ENCODE measurements around the gene MXI1.
A peak's percentile ranks its signal among the peaks of the same experiment; 100 is the strongest.
"Not testable (repeated sequence)": the region's sequence is repeated elsewhere in the genome, so short reads cannot be mapped to it uniquely, and the experiment has no call there.

Gene MXI1

DNA sequence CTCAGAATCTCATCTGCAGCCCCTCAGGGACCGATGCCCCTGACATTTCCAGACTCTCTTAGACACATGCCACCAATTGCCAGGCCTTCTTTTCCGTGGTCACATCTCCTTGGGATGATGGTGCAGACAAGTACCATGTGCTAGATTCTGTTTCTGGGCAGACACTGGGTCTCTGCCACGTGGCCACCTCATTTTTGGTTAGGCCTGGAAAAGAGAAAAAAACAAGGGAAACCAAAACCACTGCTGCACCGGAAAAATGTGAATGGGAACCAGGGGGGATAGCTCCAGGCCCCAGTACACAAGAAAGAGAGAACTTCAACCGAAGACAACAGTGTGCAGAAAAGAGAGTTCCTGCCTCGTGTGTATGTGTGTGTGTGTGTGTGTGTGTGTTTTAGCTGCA is 23.0 kb upstream of the MXI1 start:
- no peak for DNase-seq

DNA sequence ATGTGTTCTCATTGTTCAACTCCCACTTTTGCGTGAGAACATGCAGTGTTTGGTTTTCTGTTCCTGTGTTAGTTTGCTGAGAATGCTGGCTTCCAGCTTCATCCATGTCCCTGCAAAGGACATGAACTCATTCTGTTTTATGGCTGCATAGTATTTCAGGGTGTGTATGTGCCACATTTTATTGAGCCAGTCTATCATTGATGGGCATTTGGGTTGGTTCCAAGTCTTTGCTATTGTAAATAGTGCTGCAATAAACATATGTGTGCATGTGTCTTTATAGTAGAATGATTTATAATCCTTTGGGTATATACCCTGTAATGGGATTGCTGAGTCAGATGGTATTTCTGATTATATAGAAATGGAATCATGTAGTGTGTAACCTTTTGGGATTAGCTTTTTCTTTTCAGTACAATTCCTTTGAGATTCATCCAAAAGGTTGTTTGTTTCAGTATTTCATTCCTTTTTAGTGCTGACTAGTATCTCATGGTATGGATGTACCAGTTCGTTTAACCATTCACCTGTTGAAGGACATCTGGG is 21.7 kb upstream of the MXI1 start:
- not testable (repeated sequence) for DNase-seq

DNA sequence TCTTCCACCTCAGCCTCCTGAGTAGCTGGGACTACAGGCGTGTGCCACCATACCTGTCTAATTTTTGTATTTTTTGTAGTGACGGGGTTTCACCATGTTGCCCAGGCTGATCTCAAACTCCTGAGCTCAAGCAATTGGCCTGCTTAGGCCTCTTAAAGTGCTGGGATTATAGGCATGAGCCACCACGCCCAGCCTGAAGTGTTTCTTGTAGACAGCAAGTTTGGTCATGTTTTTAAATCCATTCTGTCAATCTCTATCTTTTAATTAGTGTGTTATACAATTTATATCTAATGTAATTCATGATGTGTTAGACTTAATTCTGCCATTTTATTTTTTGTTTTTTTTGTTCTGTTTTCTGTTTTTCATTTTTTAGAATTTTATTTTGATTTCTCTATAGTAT is 17.2 kb upstream of the MXI1 start:
- DNase-seq: no peak

DNA sequence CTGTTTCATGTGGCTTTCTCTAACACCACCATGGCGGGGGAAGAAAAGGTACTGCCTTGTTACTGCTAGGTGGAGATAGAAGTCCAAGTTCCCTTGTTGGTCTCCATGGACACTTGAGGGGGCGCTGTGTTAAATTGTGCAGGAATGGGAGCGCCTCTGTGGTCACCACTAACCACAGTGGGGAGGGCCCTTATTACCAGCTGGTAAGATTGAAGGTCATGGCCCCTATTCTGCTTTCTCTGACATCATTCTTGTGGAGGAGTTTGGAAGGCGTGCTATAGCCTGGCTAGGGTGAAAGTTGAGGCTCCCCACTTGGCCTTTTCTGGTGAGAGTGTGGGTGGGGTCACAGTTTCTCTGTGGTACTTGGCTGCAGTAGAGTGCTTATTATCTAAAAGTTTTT is 14.9 kb upstream of the MXI1 start:
- DNase-seq: no peak

DNA sequence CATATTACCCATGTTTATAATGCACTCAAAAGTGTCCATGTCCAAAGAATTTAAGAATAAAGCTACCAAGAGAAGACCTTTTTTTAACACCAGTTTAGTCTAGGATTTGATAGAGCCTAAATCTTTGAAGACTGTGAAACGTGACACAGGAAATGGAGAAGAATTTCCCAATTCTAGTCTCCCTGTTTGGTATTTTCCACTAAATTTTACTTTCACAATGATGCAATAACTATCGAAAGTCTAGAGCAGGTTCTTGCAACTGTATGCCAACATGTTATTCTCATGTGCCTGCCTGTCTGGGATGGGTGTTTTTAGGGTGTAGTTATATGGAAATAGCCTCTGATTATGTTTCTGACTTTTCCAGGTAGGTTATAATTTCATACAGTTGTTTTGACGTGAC is 6.9 kb upstream of the MXI1 start:
- DNase-seq: no peak

DNA sequence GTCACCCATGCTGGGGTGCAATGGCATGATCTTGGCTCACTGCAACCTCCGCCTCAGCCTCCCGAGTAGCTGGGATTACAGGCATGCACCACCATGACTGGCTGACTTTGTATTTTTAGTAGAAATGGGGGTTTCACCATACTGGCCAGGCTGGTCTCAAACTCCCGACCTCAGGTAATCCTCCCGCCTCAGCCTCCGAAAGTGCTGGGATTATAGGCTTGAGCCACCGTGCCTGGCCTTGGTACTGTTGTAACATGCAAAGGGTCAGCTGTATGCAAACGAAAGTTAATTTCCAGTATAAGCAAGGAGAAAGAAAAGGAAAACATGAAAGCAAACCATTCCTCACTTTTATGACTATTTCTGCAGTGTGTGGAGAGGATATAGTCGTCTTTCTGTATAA is 6.4 kb upstream of the MXI1 start:
- DNase-seq: not testable (repeated sequence)

DNA sequence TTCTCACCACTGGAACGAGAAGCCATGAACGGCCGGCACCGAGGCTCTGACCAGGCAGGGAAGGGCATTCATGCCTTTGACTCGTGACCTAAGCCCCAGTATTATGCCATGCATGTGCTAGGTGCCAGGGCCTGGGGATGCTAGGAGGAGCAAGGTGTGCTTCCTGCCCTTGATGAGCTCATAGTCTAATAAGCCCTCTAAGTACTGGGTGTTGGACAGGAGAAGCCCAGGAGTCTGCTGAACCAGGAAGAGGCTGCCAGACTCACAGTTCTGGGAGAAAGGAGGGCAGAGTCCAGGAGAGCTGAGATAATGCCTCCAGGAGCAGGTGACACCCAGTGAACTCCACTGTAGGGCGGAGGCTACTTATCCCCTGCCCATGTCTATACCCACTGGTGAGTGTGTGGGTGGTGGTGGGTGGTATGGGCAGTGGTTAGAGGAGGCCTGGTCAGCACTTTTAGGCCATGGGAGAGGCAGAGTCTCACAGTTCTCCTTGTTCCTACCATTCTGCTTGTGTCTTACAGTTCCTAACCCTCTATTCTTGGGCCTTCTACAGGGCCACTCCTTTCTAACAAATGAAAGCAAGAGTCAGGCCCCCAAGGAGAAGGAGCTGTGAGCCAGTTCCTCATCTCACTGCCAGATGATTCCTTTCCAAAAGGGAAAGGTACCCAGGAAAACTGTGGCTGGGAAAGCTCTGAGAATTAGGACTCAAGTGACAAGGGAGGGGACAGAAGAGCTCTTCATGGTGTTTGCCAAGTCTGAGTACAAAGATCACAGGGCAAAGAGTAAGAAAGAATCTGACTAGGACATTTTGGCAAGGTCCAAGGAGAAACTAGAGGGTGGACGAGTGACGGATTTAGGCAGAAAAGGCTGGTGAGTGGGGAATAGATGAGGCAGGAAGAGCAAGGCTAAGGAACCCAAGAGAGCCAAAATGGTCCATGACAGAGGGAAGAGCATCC is 3.6 kb upstream of the MXI1 start:
- DNase-seq: no peak

DNA sequence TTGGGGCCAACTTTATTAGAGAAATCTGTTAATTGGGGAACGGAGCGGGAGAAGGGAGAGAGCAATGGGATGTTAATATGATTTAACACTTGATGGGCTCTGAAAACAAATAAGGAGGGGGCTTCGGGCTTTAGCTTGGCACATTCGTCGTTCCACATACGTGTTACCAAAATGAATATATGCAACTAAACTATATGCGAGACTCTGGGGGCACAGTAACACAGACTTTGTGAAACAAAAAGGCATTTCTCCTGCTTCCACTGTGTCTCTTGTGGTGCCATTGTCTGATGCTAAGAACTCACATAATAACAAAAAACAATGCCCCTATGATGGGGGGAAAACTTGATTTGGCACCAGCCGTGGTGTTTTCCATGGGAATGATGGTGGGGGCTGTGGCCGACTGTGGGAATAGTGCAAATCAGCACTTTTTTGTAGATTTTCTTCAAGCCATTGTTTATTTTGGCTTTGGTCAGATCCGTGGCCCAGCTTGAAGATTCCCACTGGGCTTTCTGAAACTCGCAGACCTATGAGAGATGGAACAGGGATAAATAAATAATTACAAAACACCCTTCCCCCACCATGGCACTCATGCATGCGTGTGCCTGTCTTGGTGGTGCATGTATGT is 2.2 kb upstream of the MXI1 start:
- DNase-seq: no peak

DNA sequence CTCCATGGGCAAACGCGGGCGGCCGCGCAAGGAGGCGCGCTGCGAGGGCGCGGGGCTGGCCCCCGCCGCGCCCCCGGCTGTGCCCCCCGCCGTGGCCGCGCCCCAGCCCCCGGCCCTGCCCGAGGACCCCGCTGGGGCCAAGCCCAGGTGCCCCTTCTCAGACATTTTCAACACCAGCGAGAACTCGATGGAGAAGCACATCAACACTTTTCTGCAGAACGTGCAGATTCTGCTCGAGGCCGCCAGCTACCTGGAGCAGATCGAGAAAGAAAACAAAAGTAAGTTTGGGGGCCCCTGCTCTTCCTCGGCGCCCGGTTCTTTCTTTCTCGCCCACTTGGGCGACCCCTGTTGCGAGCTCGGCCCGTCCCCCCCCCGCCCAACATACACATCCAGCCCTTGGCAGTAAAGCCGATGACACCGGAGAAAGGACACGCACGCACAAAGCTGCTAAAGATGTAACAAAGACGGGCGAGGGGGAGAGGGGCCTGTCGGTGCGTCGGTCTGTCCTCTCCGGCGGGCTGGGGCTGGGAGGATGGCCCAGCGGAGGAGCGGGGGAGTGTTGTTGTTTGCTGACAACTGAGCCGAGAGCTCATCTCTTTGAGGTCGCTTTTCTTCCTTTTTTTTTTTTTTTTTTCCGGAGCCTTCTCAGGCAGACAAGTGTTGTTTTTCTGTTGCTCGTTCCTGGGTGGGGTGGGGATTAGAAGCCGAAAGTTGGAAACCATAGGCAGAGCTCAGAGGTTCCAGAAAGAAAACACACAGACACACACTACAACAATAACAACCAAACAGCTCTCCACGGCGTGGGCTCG is 604 bp downstream of the MXI1 start:
- peak; percentile 40 for DNase-seq

DNA sequence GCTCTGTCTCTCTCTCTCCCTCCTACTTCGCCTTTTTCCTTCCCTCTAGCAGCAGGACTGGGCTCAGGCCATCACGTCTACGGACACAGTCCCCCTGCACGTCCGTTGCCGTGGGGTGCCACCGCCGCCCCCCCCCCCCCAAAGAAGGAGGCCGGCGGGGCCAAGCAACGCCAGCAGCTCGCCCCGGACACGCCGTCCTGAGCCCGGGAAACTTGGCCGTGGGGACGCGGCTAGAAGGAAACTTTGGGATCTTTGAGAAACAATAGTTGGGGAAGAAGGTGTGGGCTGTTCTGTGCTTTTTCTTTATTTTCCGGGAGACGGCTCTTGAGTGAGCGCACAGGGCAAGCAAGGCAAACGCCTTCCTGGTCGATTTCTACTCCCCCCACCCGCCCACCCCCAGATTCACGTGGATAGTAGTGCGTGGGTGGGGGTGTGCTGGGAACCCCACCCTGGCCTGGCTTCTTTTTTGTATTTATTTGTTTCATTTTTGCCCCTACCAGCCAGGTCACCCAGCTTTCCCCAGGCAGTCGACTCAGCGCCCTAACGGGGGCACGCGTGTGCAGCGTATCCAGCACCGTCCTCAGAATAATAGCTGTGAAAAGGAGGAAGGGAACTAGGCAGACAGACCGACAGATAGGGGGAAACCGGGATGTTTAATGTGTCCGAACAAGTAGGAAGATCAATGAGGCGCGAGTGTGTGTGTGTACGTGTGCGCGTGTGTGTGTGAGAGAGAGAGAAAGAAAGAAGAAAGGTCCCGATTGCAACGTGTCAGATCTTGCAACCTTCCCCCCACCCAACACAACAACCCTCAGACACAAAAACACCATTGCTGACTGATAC is 1.4 kb downstream of the MXI1 start:
- peak; percentile 25 for DNase-seq

DNA sequence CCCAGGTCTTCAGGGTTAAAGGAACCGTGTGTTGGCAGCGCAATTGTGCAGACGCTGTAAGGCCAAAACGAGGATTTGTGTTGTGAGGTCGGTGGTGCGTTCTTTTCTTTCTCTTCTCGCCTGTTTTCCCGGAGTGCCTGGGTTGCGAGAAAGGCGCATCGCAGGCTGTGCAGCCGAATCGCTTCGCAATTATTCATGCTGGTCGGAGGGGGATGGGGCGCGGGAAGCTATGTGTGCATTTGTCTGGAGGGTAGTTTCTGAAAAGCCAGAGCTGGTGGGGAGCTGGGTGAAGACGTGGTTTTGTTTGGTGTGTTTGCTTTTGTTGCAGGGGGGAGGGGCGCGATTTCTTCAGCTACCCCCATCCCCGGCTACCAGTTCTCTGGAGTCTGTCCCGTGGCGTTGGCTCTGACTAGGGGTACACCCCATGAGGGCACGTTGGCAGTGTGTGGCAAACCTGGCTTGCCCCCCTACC is 2.1 kb downstream of the MXI1 start:
- DNase-seq: no peak

DNA sequence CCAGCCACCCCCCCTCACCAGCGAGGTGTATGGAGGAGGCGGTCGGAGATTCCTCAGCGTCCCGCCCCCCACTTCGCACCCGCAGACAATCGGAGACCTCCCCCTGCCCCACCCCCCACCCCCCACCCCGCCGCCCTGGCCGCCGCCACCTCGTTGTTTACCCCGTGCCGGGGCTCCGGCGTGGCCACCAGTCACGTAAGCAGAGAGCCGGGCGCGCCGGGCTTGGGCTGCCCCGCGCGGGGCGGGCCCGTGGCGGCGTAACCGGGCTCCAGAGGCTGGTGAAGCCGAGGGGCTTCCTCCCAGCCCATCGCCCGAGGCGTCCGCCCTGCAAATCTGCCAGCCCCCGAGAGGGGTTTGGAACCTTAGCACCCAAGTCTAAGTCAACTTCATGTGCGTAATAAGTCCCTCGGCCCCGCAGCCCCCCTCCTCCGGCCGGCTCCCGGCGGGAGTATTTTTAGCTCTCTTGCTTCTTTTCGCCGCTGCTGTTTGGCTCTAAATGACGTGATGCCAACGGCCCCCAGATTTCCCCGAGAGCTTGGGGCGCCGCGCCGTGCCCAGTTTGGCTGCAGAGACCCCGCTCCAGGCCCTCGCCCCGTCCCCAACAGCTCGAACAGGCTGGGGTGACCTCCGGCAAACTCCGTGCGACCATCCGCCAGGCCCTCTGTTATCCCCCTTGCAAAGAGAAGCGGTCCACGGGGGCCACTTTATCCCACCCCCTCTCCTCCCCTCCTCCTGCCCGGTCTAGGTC is 2.7 kb downstream of the MXI1 start:
- DNase-seq: peak; percentile 57

DNA sequence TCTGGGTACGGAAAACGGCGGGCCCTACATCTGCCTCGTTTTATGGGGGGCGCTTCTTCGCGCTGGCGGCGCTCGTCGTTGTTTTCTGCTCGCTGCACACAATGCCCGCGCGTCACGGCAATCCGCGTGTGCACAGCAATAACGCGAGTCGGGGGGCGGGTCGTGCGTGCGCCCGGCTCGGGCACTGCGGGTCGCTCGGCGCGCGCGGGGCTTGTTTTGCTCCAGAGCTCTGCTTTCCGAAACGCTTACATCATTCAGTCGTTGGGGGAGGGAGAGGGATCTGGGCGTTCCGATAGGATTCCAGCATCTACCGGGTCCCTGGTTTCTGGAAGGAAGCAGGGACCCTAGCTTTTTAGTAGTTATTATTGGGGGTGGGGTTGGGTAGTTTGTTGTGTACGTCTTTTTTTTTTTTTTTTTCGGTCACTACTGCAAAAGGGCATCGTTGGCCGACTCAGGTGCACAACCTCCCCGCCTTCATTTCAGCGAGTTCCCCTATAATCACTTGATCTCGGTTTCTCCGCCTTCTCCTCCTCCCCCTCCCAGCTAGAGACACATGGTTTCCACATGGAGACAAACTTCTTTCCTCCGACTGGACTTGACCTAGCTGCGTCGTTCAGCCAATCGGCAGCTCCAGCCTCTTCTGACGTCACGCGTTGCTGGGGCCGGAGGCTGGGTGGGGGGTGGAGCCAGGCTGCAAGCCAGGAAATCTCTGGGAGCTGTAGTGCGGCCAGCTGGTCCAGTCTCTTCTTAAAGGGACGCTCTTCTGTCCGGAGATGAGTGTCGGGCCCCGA is 3.5 kb downstream of the MXI1 start:
- DNase-seq: peak; percentile 85

DNA sequence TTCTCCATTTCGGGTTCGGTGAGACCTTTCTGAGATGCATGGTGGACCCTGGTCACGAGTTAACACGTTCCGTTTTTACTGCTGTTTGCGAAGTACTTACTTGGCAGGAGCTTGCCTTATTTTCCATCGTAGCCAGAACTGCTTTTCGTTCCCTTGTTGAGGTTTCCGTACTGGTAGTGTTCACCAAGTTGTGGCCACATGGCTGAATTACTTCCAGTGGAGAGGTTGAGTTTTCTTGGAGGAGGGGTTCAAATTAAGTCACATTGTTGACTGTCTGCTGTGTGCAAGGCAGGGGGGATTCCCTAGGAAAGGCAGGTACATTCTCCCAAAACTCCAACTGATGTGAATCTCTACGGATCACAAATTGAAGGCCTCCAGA is 4.0 kb downstream of the MXI1 start:
- no peak for DNase-seq

DNA sequence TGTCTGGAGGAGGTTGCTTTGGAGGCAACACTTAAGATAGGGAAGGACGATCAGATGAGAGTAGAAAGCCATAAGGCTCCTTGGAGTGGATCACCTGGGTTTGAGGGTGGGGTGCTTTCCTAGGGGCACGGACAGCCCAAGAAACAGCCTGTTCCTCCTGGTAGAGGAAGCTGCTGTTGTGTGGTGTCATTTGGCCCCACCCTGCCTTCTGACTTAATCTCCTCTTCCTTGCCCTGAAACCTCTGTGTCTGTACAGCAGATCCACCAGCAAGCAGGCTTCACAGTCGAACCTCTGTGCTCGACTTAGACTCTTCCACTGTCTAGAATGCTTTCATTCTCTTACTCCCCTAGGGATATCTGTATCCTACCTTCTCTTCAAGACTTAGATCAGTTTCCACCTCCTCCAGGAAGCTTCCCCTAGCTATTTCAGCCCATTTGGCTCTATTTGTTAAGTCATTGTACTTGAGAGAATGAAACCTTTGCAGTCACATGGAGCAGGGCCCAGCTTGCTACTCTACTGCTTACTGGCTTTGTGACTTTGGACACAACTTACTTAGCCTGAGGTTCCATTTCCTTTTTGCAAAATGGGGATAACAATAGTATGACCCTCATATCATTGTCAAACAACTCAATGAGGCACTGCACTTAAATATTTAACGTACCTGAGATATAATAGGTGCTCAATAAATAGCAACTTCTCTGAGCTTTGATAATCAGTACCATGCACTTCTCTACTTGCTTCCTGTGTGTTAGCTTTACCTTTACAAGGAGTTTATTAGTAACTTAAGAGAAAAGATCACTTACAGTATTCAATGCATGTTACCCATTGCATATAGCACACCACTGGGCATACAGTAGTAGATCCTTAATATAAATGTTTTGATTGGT is 5.0 kb downstream of the MXI1 start:
- DNase-seq: peak; percentile 11

DNA sequence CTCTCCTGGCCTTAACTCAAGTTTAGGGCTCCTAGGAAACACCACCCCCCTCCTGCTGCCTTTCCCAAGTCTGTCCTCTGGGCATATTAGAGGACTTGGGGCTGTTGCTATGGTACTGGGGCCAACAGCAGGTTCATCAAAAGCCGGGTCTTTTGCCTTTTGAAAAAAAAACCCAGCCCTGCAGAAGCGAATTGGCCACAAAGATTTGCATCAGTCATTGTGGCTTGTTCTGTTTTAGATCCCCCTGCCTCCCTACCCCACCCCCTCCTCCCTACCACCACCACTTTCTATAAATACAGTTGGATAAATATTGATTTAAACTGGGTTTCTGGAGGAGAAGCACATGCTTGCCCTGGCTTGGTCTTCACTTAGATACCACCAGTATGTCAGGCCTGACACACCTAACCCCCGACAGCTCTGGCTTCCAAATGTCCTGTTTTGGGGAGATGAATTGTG is 7.0 kb downstream of the MXI1 start:
- DNase-seq: no peak

DNA sequence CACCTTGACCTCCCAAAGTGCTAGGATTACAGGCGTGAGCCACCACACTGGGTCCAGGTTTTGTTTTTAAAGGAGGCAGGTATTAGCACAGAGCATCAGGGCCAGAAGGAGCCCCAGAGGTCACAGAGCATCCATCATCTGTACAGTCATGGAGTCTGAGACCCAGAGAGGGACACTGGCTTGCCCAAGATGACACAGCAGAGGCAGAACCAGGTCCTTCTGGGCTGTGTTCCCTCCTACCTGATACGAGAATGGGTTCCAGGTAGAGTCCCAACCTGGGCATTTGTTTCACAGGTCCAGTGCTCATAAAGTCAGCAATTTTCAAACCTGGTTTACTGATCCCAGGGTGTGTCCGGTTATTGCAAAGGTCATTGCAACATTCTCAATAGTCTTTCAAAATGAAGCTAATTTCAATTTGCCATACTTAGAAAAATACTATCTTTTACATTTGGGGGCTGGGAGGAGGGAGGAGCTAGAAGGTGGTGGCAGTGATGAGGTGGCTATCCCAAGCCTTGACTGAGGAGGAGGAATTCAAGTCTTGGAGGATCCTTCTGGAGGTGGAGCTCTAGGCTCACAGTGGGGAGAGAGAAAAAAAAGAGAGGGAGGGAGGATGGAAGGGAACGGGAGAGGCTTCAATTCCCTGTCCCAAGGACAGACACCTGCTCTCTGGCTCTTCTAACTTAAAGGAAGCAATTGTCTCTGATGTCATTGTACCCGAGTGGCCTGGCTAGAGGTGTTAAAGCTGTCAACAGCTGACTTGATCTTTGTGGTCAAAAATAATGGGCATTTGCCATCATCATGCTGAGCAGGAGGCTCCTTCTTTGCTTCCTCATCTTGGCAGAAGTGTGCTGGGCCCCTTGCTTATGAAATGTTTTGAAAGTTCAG is 8.1 kb downstream of the MXI1 start:
- no peak for DNase-seq

DNA sequence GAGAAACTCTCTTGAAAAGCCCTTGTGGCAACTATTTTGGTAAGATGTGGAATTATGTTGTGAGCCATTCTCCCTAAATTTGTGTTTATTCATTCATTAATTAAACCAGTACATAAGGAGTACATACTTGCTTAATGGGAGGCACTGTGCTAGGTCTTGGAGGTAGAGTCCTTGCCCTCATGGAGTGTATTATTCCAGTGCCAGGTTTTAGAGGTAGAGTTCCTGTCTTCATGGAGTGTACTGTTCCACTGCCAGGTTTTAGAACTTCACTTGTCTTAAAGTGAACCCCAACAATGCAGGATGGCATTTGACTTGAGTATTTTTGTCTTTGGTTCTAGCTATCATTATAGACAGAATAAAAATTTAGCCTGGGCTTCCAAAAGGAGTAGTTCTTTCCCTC is 8.8 kb downstream of the MXI1 start:
- no peak for DNase-seq
